Measurements from ENCODE around the gene GRM4.

Gene GRM4

GRCh38 chr6:34093854-34094430, 51.9 kb downstream of the GRM4 start:
- Histone ChIP-seq H3K79me1 (replicated peaks; ENCODE audit: low read length, poor library complexity, severe bottlenecking) (no peaks in the 10 kb centered on the region), H3K9ac (ENCODE audit: low read length) (no peak overlapping the region), H2AFZ (ENCODE audit: low read depth, low read length) (no peak overlapping the region), H3K23ac (ENCODE audit: low read length in 2 of 2) (no peak overlapping the region), H3K4me1 (ENCODE audit: control insufficient read depth, insufficient read depth, low read depth, low read length) (no peaks in the 10 kb centered on the region), H2BK15ac (ENCODE audit: low read depth, poor library complexity, severe bottlenecking) (no peak overlapping the region), H2BK120ac (ENCODE audit: low read depth, low read length) (no peak overlapping the region), H2BK5ac (ENCODE audit: low read depth, low read length, poor library complexity, severe bottlenecking) (no peak overlapping the region), H2BK12ac (ENCODE audit: low read length in 2 of 2) (no peak overlapping the region), H3K4me2 (ENCODE audit: low read length, poor library complexity, severe bottlenecking) (no peak overlapping the region), H3K9me3 (ENCODE audit: control insufficient read depth, low read length) (no peaks in the 10 kb centered on the region), H3K14ac (ENCODE audit: low read length in 2 of 2) (no peak overlapping the region), H3K18ac (ENCODE audit: low read depth in 1 of 2, low read length in 2 of 2) (no peak overlapping the region), H4K91ac (ENCODE audit: low read length) (no peak overlapping the region), H3K27ac (ENCODE audit: low read length, poor library complexity, severe bottlenecking) (no peak overlapping the region), H3K4me3 (ENCODE audit: insufficient read depth in 1 of 2, low read depth in 1 of 2, low read length in 2 of 2) (no peak overlapping the region), H3K27me3 (ENCODE audit: control insufficient read depth in 1 of 2, insufficient read depth in 1 of 2, low read length in 2 of 2) (peaks cover 46 to 89% of the 10 kb centered on the region in 2 experiments), H2AK5ac (ENCODE audit: low read length, severe bottlenecking) (no peak overlapping the region), H3K36me3 (ENCODE audit: control insufficient read depth in 1 of 2, insufficient read depth in 2 of 2, low read depth in 1 of 2, low read length in 2 of 2) (no peaks in the 10 kb centered on the region), H4K8ac (ENCODE audit: low read length) (no peak overlapping the region), H3K4ac (ENCODE audit: low read depth in 1 of 2, low read length in 2 of 2) (no peak overlapping the region)
- 73% methylated on average over 4 of the region's 4 CpGs for WGBS
- no peak for DNase-seq

- WGBS = 81% methylated on average over 5 of the region's 6 CpGs
- Histone ChIP-seq H2BK120ac (ENCODE audit: low read depth, low read length) (no peak overlapping the region), H3K27ac (ENCODE audit: low read length, poor library complexity, severe bottlenecking) (no peak overlapping the region), H3K18ac (ENCODE audit: low read depth in 1 of 2, low read length in 2 of 2) (no peak overlapping the region), H4K8ac (ENCODE audit: low read length) (no peak overlapping the region), H3K14ac (ENCODE audit: low read length in 2 of 2) (no peak overlapping the region), H2AK5ac (ENCODE audit: low read length, severe bottlenecking) (no peak overlapping the region), H3K4me2 (ENCODE audit: low read length, poor library complexity, severe bottlenecking) (no peak overlapping the region), H3K4me3 (ENCODE audit: insufficient read depth in 1 of 2, low read depth in 1 of 2, low read length in 2 of 2) (no peak overlapping the region), H3K9ac (ENCODE audit: low read length) (no peak overlapping the region), H3K27me3 (ENCODE audit: control insufficient read depth in 1 of 2, insufficient read depth in 1 of 2, low read length in 2 of 2) (peaks cover 45 to 90% of the 10 kb centered on the region in 2 experiments), H2BK15ac (ENCODE audit: low read depth, poor library complexity, severe bottlenecking) (no peak overlapping the region), H2BK5ac (ENCODE audit: low read depth, low read length, poor library complexity, severe bottlenecking) (no peak overlapping the region), H3K23ac (ENCODE audit: low read length in 2 of 2) (no peak overlapping the region), H4K91ac (ENCODE audit: low read length) (no peak overlapping the region), H2BK12ac (ENCODE audit: low read length in 2 of 2) (no peak overlapping the region), H3K4ac (ENCODE audit: low read depth in 1 of 2, low read length in 2 of 2) (no peak overlapping the region), H3K36me3 (ENCODE audit: control insufficient read depth in 1 of 2, insufficient read depth in 2 of 2, low read depth in 1 of 2, low read length in 2 of 2) (no peaks in the 10 kb centered on the region), H3K4me1 (ENCODE audit: control insufficient read depth, insufficient read depth, low read depth, low read length) (no peaks in the 10 kb centered on the region), H3K79me1 (replicated peaks; ENCODE audit: low read length, poor library complexity, severe bottlenecking) (no peaks in the 10 kb centered on the region), H2AFZ (ENCODE audit: low read depth, low read length) (no peak overlapping the region), H3K9me3 (ENCODE audit: control insufficient read depth, low read length) (no peaks in the 10 kb centered on the region)
- DNase-seq = no peak
These were observed 52.7 kb downstream of the GRM4 start for GRCh38 chr6:34093206-34093605.

- Histone ChIP-seq H3K4me2 (ENCODE audit: low read length, poor library complexity, severe bottlenecking) (no peak overlapping the region), H3K79me1 (replicated peaks; ENCODE audit: low read length, poor library complexity, severe bottlenecking) (no peaks in the 10 kb centered on the region), H3K9ac (ENCODE audit: low read length) (no peak overlapping the region), H3K27me3 (ENCODE audit: control insufficient read depth in 1 of 2, insufficient read depth in 1 of 2, low read length in 2 of 2) (peaks cover 40 to 84% of the 10 kb centered on the region in 2 experiments), H3K9me3 (ENCODE audit: control insufficient read depth, low read length) (no peaks in the 10 kb centered on the region), H3K23ac (ENCODE audit: low read length in 2 of 2) (no peak overlapping the region), H4K91ac (ENCODE audit: low read length) (no peak overlapping the region), H3K4me1 (ENCODE audit: control insufficient read depth, insufficient read depth, low read depth, low read length) (no peaks in the 10 kb centered on the region), H2AK5ac (ENCODE audit: low read length, severe bottlenecking) (no peak overlapping the region), H3K4ac (ENCODE audit: low read depth in 1 of 2, low read length in 2 of 2) (no peak overlapping the region), H2BK5ac (ENCODE audit: low read depth, low read length, poor library complexity, severe bottlenecking) (no peak overlapping the region), H3K14ac (ENCODE audit: low read length in 2 of 2) (no peak overlapping the region), H3K36me3 (ENCODE audit: control insufficient read depth in 1 of 2, insufficient read depth in 2 of 2, low read depth in 1 of 2, low read length in 2 of 2) (no peaks in the 10 kb centered on the region), H3K27ac (ENCODE audit: low read length, poor library complexity, severe bottlenecking) (no peak overlapping the region), H2BK120ac (ENCODE audit: low read depth, low read length) (no peak overlapping the region), H2BK15ac (ENCODE audit: low read depth, poor library complexity, severe bottlenecking) (no peak overlapping the region), H4K8ac (ENCODE audit: low read length) (no peak overlapping the region), H3K18ac (ENCODE audit: low read depth in 1 of 2, low read length in 2 of 2) (no peak overlapping the region), H2AFZ (ENCODE audit: low read depth, low read length) (no peak overlapping the region), H2BK12ac (ENCODE audit: low read length in 2 of 2) (no peak overlapping the region), H3K4me3 (ENCODE audit: insufficient read depth in 1 of 2, low read depth in 1 of 2, low read length in 2 of 2) (no peak overlapping the region)
- 78% methylated on average over 10 of the region's 10 CpGs for WGBS
- DNase-seq = no peak
These were observed 53.3 kb downstream of the GRM4 start for GRCh38 chr6:34092631-34093030.

DNA sequence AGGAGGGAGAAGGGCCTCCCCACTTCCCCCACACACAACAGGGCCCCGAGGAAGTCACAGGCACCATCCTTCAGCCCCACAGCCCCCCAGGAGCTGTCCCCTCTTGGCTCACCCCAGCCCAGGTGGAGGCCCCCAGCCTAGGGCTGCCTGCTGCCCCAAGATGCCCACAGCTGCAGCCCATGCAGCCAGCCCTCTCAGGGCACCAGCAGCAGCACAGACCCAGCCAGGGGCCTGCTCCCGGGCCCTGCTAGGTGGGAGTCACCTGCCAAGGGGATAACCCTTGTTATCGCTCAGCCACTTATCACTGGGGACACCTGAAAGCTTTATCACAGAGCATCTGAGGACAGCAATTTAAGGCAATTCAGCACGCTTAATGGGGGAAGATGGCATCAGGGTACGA, 55.0 kb downstream of the GRM4 start:
- H3K79me1 ChIP-seq (replicated peaks; ENCODE audit: low read length, poor library complexity, severe bottlenecking) = no peaks in the 10 kb centered on the region
- H2BK5ac ChIP-seq (ENCODE audit: low read depth, low read length, poor library complexity, severe bottlenecking) = no peak overlapping the region
- H4K8ac ChIP-seq (ENCODE audit: low read length) = no peak overlapping the region
- H3K4ac ChIP-seq (ENCODE audit: low read depth in 1 of 2, low read length in 2 of 2) = no peak overlapping the region
- H3K18ac ChIP-seq (ENCODE audit: low read depth in 1 of 2, low read length in 2 of 2) = no peak overlapping the region
- no peak overlapping the region for H3K9ac ChIP-seq (ENCODE audit: low read length)
- no peak overlapping the region for H3K14ac ChIP-seq (ENCODE audit: low read length in 2 of 2)
- H2BK120ac ChIP-seq (ENCODE audit: low read depth, low read length) = no peak overlapping the region
- no peaks in the 10 kb centered on the region for H3K4me1 ChIP-seq (ENCODE audit: control insufficient read depth, insufficient read depth, low read depth, low read length)
- peaks cover 23 to 73% of the 10 kb centered on the region in 2 experiments for H3K27me3 ChIP-seq (ENCODE audit: control insufficient read depth in 1 of 2, insufficient read depth in 1 of 2, low read length in 2 of 2)
- H3K4me3 ChIP-seq (ENCODE audit: insufficient read depth in 1 of 2, low read depth in 1 of 2, low read length in 2 of 2) = no peak overlapping the region
- WGBS = 71% methylated on average over 5 of the region's 5 CpGs
- H4K91ac ChIP-seq (ENCODE audit: low read length) = no peak overlapping the region
- H3K4me2 ChIP-seq (ENCODE audit: low read length, poor library complexity, severe bottlenecking) = no peak overlapping the region
- H3K9me3 ChIP-seq (ENCODE audit: control insufficient read depth, low read length) = no peaks in the 10 kb centered on the region
- H3K27ac ChIP-seq (ENCODE audit: low read length, poor library complexity, severe bottlenecking) = no peak overlapping the region
- H2BK15ac ChIP-seq (ENCODE audit: low read depth, poor library complexity, severe bottlenecking) = no peak overlapping the region
- no peak for DNase-seq
- H2BK12ac ChIP-seq (ENCODE audit: low read length in 2 of 2) = no peak overlapping the region
- no peak overlapping the region for H2AK5ac ChIP-seq (ENCODE audit: low read length, severe bottlenecking)
- no peak overlapping the region for H2AFZ ChIP-seq (ENCODE audit: low read depth, low read length)
- no peaks in the 10 kb centered on the region for H3K36me3 ChIP-seq (ENCODE audit: control insufficient read depth in 1 of 2, insufficient read depth in 2 of 2, low read depth in 1 of 2, low read length in 2 of 2)
- H3K23ac ChIP-seq (ENCODE audit: low read length in 2 of 2) = no peak overlapping the region

Data from mesenchymal stem cell (in vitro differentiated cells and primary cell).